Calu3 (cell line): ENCODE data around the gene CNTNAP2. TPM values are rescaled to one million over a fixed set of nuclear protein-coding genes. Genes with fewer than 3 reads are reported as not detected.
"Not testable (repeated sequence)": the region's sequence is repeated elsewhere in the genome, so short reads cannot be mapped to it uniquely, and the experiment has no call there.

ENCODE experiments used
- BruUV-seq: library from RNA; stranded (reverse); fragments of 400-500 nt; replicated peaks from 2 replicates; lab custom pipeline; 2021; lab: Mats Ljungman, UMichigan
- CTCF ChIA-PET: fragments of 300-600 bp; sonication (Branson Sonifier 250); formaldehyde crosslinking; loops from one replicate; lab custom pipeline; 2022; ENCODE audit warnings: antibody characterized with exemption; lab: Charles Lee
- DNase-seq: peaks from one replicate; pipeline ENCODE4 v3.0.0; 2022
- H3K27ac Mint-ChIP-seq: one replicate; pipeline ENCODE4 v1.8.0; 2022; ENCODE audit warnings: mixed read lengths; ENCODE audit not compliant: unreplicated experiment
- H3K27me3 Mint-ChIP-seq: one replicate; pipeline ENCODE4 v1.8.0; 2022; ENCODE audit warnings: mixed read lengths; ENCODE audit not compliant: unreplicated experiment
- H3K36me3 Mint-ChIP-seq: one replicate; pipeline ENCODE4 v1.8.0; 2022; ENCODE audit warnings: mild to moderate bottlenecking, moderate library complexity, mixed read lengths; ENCODE audit not compliant: insufficient read depth, unreplicated experiment
- H3K4me1 Mint-ChIP-seq: one replicate; pipeline ENCODE4 v1.8.0; 2022; ENCODE audit warnings: mild to moderate bottlenecking, low read depth, mixed read lengths; ENCODE audit not compliant: unreplicated experiment
- H3K4me3 Mint-ChIP-seq: one replicate; pipeline ENCODE4 v1.8.0; 2022; ENCODE audit warnings: mild to moderate bottlenecking, low read depth, moderate library complexity, mixed read lengths; ENCODE audit not compliant: unreplicated experiment
- H3K9me3 Mint-ChIP-seq: one replicate; pipeline ENCODE4 v1.8.0; 2022; ENCODE audit warnings: low read depth, mixed read lengths; ENCODE audit not compliant: unreplicated experiment
- CTCF ChIP-seq: fragments of 200-600 bp; IDR thresholded peaks from one replicate; pipeline ENCODE4 v1.8.0; 2022; ENCODE audit warnings: antibody characterized with exemption; ENCODE audit not compliant: unreplicated experiment
- intact Hi-C: fragments of 100-400 bp; cut with micrococcal nuclease; formaldehyde crosslinking; loops from one replicate; pipeline ENCODE4 v1.10.0; 2022; ENCODE audit not compliant: unreplicated experiment
- total RNA-seq: library from RNA; stranded (reverse); gene quantifications from 2 replicates; pipeline ENCODE4 v1.2.3, GENCODE V29; 2022

CNTNAP2 gene
- total RNA-seq, 1 experiment from 2014 or later, result 1.1 TPM

- DNase-seq, result no peak
- intact Hi-C loops, result no loop called here
- Mint-ChIP-seq H3K4me1 (no peaks in the 10 kb centered on the region), H3K36me3 (no peaks in the 10 kb centered on the region), H3K27ac (no peak overlapping the region), H3K4me3 (no peak overlapping the region), H3K27me3 (no peaks in the 10 kb centered on the region), H3K9me3 (peaks cover 13% of the 10 kb centered on the region)
- BruUV-seq, result no TSS peak
- CTCF ChIA-PET, result no interaction called here
- TF ChIP-seq CTCF, result no peak
Observed at GRCh38 chr7:147586110-147586509, 1469.5 kb downstream of the CNTNAP2 start.

- Mint-ChIP-seq H3K4me3 (no peak overlapping the region), H3K27me3 (no peaks in the 10 kb centered on the region), H3K9me3 (peaks cover 13% of the 10 kb centered on the region), H3K27ac (no peak overlapping the region), H3K4me1 (no peaks in the 10 kb centered on the region), H3K36me3 (no peaks in the 10 kb centered on the region)
- no peak for TF ChIP-seq CTCF
- BruUV-seq, result no TSS peak
- DNase-seq, result no peak
- intact Hi-C loops, result no loop called here
- CTCF ChIA-PET, result no interaction called here
Observed at GRCh38 chr7:147586526-147586925, 1469.9 kb downstream of the CNTNAP2 start.

GRCh38 chr7:147593271-147594057 lies 1476.9 kb downstream of the CNTNAP2 start:
- TF ChIP-seq CTCF, result no peak
- peaks cover 27% of the 10 kb centered on the region for H3K9me3 Mint-ChIP-seq
- no peaks in the 10 kb centered on the region for H3K36me3 Mint-ChIP-seq
- no peak overlapping the region for H3K27ac Mint-ChIP-seq
- CTCF ChIA-PET, result no interaction called here
- no peaks in the 10 kb centered on the region for H3K27me3 Mint-ChIP-seq
- H3K4me1 Mint-ChIP-seq, result no peaks in the 10 kb centered on the region
- BruUV-seq, result no TSS peak
- intact Hi-C loops, result no loop called here
- H3K4me3 Mint-ChIP-seq, result no peak overlapping the region
- no peak for DNase-seq

GRCh38 chr7:147595042-147595441 lies 1478.4 kb downstream of the CNTNAP2 start:
- peaks cover 30% of the 10 kb centered on the region for H3K9me3 Mint-ChIP-seq
- H3K27ac Mint-ChIP-seq, result no peak overlapping the region
- no peaks in the 10 kb centered on the region for H3K36me3 Mint-ChIP-seq
- no peak for TF ChIP-seq CTCF
- no peaks in the 10 kb centered on the region for H3K4me1 Mint-ChIP-seq
- no TSS peak for BruUV-seq
- DNase-seq, result no peak
- no peaks in the 10 kb centered on the region for H3K27me3 Mint-ChIP-seq
- intact Hi-C loops, result no loop called here
- CTCF ChIA-PET, result no interaction called here
- H3K4me3 Mint-ChIP-seq, result no peak overlapping the region

GRCh38 chr7:147598687-147599086 lies 1482.1 kb downstream of the CNTNAP2 start:
- BruUV-seq, H3K4me3 Mint-ChIP-seq, H3K27ac Mint-ChIP-seq, CTCF ChIA-PET, H3K4me1 Mint-ChIP-seq, H3K27me3 Mint-ChIP-seq, H3K36me3 Mint-ChIP-seq, DNase-seq, intact Hi-C loops: not testable (repeated sequence)
- H3K9me3 Mint-ChIP-seq, result peaks cover 30% of the 10 kb centered on the region
